Measurements from ENCODE around the gene TTC13. TPM values are rescaled to one million over a fixed set of nuclear protein-coding genes. Genes with fewer than 3 reads are reported as not detected.
"Not testable (repeated sequence)": the region's sequence is repeated elsewhere in the genome, so short reads cannot be mapped to it uniquely, and the experiment has no call there.

TTC13 gene
- total RNA-seq, 2 donors from 2014 or later: 32.2 to 35.7 TPM

DNA sequence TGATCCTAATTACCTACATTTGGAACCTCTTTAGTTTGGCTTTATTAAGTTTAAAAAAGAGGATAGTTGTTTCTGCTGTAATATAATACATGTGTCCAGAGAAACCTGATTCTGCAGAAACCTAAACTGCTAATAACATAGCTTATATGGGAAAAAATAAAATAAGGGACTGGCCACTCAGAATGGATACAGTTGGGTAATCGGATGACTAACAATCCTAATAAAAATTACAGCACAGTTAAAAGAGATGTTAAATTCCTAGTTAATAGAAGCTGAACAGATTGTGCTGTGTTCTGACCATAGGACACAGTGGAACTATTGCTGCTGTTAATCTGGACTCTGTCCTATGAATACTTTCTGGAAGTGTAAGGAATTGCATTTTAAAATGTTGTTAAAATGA lies 16.2 kb upstream of the TTC13 start:
- DNase-seq (no peak), ATAC-seq (no peak)
- intact Hi-C loops (cut with DNase I, micrococcal nuclease): no loop called here

DNA sequence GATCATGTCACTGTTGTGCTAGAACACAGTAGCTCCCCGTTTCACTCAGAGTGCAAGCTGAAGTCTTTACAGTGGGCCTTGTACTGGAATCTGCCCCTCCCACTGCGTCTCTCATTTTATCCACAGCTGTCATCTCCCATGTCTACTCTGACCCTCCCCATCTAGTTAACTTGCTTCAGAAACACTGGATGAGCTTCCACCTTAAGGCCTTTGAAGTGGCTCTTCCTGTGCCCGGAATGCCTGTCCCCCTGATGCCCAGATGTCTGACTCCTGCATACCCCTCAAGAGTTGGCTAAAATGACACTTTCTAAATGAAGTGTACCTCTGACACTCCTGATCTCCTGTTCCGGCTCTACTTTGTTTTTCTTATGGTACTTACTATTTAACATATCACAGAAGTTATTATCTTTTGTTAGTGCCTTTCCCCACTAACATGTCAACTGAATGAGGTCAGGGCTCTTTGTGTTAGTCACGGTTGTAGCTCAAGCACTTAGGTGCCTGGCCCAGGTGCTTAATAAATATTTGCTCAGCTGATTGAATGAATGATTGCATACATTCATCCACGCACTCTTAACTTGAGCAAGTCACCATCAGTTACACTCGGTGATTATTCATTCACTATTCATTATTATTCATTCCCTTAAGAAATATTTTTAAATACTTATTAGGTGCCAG lies 13.6 kb upstream of the TTC13 start:
- DNase-seq (no peak), ATAC-seq (no peak)
- intact Hi-C loops (cut with DNase I, micrococcal nuclease): no loop called here

DNA sequence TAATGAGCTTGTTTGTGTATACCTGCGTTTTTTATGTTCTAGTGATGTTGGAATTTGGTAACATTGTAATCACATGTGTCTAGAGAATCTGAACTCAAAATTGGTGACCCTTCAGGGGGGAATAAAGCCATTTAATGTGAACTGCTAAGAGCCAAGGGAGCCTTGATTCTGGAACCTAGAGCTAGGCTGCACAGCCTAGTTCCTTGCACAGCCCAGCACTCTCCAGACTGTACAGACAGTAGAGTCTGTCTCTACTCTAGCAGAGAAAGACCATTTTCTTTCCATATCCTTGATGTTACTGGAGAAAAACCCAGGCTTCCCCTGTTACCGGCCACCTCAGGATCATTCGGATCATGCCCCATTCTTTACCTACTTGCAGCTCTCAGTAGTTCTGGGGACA lies 8.8 kb upstream of the TTC13 start:
- ATAC-seq (no peak), DNase-seq (no peak)
- intact Hi-C loops (cut with DNase I, micrococcal nuclease): no loop called here

DNA sequence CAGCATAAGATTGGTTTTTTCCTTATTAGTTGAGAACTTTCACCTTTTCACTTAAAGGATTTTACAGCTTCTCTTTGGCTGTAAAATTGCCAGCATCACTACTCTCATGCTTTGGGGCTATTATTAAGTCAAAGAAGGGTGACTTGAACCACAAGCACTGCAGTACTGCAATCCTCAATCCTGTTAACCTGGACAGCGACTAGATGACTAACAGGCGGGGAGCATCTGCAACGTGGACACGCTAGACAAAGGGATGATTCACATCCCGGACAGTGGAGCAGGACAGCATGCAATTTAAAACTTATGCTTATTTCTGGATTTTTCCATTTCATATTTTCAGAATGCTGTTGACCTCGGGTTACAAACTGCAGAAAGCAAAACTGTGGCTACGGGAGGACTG lies 8.3 kb upstream of the TTC13 start:
- intact Hi-C loops (cut with DNase I, micrococcal nuclease): no loop called here
- ATAC-seq (peak; percentile 15), DNase-seq (no peak)

DNA sequence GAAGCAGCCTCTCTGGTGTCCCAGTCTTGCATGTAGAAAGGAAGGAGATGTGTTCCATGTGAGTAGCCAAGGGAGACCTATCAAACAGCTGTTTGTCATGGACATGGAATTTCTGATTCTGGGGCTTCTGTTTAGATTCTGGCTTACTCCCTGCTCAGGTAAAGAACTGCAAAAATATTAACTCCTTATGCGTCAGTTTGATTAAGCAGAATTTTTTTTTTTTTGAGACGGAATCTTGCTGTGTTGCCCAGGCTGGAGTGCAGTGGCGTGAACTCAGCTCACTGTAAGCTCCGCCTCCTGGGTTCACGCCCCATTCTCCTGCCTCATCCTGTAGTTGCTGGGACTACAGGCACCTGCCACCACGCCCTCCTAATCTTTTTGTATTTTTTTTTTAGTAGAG lies 7.0 kb upstream of the TTC13 start:
- peak; percentile 79 for ATAC-seq
- intact Hi-C loops (cut with DNase I, micrococcal nuclease): no loop called here

DNA sequence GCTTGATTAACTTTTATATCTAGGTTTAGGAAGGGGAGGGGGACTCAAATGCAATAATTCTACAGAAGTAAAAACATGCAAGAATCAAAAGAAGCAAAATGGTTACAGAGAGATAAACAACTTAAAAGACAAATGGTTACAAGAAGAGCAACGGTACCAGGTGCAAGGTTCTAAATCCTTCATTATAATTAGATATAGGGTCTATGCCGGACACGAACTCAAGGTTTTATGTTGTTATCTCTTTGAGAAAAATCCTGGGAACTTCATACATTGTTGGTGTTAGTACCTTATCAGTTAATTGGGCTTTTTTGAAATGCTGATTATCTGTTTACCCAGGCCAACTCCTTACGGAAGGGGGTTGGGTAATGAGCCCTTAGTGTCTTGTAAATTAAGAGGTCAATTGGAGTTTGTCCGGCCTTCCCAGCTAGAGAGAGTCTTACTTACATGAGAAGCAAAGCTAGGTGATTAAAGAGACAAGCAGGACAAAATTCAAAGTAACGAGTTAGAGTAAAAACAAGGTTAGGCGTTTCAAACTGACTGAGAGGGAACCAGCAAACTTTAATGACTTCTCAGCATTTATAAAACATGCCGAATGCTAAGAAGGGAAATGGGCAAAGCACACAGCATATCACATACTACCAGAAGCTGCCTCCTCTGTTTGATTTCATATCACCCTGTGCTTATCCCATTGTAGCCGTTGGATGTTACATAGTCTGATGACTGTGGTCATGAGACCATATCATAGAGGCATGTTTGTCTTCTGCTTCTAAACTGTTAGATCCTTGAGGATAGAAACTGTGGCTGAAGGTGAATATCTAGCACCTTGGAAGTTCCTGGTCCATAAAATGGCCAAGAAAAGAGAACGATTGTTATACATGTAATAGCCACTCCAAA lies 6.2 kb upstream of the TTC13 start:
- DNase-seq (peak in 1 of 2 donors; percentile 46), ATAC-seq (peak; percentile 63)
- intact Hi-C loops (cut with DNase I, micrococcal nuclease): not testable (repeated sequence)

More for the DNA sequence above, 7.0 kb upstream of the TTC13 start:
- DNase-seq: peak; percentile 79 to 81

DNA sequence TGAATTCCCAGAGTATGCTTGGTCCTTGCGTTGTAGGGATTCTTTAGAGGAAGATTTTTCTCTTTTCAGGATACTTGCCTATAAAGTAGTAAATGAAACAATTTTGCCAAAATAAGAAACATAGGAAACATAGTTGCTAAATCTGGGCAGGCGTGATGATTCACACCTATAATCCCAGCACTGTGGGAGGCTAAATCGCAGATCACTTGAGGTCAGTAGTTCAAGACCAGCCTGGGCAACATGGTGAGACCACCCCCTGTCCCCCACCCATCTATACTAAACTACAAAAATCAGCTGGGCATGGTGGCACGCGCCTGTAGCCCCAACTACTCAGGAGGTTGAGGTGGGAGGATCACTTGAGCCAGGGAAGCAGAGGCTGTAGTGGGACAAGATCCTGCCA lies 5.2 kb upstream of the TTC13 start:
- ATAC-seq: no peak
- no peak for DNase-seq
- intact Hi-C loops (cut with DNase I, micrococcal nuclease): no loop called here

DNA sequence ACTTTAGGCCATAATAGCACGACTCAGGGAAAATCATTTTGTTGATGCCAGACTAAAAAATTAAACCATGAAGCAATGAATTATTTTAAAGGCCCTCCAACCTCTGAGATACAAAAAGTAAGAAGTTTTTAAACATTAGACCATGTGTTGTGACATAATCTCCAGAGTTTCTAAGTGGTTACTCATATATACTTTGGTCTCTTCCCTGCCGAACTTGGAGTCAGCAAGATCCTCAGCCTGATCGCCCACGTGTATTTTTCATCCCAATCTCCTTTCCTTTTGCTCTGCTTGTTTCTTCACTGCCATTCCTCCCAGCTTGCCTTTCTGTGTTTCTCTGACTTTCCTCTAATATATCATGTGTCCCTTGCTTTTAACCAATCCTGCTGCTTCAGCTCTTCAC lies 4.0 kb upstream of the TTC13 start:
- DNase-seq (no peak), ATAC-seq (no peak)
- intact Hi-C loops (cut with DNase I, micrococcal nuclease): no loop called here

DNA sequence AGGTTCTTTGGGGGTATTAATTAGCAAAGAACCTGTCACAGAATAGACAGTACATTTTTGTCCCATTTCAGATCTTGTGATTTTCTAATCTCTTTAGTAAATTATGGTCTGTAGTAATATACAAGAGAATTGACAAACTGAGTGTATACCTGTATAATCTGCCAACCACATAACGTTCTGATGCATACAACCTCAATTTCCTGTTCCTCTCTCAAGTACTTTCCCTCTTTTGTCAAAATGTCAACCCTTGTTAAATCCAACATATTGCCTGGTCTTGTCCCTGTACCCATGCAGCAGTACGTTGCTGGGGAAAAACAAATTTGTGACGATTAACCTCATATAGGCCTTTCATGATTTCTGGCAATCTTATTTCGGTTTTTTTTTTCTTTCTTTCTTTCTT lies 1.3 kb upstream of the TTC13 start:
- intact Hi-C loops (cut with DNase I, micrococcal nuclease): no loop called here
- no peak for ATAC-seq
- DNase-seq: no peak

DNA sequence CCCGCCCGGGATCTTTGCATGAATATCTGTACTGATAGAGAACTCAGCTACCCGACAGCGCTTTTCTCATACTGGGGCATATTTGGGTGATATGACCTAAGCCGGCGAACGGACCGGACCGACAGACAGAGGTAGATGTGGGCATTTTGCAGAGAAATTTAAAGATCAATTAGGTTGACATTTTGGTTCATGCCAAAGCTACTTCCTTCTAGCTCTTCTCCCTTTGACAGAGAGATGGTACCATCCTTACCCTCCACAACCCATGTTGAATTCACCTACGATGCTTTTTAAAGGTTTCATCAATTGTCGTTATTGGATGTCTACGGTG lies 692 bp upstream of the TTC13 start:
- ATAC-seq: no peak
- intact Hi-C loops (cut with DNase I, micrococcal nuclease): no loop called here

DNA sequence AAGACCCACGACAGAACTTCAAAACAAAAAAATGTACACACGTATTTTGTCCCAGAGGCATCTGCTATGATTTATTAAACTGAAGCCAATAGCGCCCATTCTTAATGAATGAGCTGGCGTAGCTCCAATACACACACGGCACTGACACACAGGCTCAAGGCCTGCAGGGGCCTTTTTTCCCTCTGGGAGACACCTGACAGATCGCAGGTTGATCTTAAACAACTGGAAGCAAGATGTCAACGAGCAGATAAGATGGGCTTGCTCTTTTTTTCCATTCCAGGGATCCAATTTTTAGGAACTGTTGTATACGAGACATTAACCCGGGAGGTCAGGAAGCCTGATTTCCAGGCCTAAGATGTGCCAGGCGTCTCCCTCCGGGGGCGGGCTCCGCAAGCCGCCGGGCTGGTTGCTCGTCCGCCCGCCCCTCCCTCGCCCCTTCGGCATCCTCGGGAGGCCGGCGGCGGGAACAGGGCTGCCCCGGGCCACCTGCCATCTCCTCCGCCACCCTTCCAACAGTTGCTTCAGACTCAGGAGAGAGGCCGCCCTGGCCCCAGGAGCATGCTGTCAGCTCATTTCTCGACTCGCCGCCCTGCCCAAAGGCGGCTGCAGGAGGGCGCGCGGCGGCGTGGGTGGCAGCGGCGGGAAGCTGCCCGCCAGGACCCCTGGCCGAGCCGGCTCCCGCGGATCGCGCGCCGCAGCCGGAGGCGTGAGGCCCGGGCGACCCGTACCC lies 735 bp downstream of the TTC13 start:
- DNase-seq (peak; percentile 39 to 61), ATAC-seq (peak; percentile 12)
- intact Hi-C loops (cut with DNase I, micrococcal nuclease): no loop called here

More for the DNA sequence above, 692 bp upstream of the TTC13 start:
- no peak for DNase-seq

DNA sequence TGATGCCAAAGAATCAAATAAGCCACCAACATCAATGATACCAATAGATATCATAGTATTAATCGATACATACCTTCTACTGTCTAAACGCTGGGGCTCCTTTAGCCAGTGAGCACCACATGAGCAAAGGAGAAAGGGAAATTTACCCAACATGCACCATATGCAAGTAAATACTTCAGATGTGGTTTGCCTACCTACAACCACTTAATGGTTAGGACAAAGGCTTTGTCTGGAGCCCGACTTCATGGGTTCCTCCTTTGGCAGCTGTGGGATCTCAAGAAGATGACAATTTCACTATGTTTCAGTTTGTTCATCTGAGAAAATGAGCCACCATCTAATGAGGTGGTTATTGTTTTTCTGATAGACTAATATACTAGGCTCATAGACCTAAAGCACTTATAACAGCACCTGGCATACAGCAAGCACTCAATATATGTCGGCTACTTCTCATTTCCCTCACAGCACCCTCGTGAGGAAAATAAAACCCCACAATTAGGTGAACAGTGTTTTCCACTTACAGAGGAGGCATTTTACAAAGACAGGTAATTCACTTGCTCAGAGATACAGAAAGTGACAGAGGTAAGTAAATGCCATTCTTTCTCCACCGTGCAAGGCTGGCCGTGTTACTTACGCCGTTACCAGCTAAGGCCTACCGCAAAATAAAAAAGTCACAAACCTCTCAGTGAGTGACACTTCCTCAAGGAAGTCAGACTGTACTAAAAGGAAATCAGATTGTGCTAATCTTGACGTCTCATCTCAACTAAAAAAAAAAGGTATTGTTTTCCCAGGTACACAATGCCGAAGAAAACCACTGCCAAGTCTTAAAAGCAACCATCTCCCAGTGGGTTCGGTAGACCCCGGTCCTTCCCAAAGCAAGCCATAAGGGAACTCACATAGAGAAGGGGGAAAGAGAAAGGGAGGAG lies 1.6 kb downstream of the TTC13 start:
- intact Hi-C loops (cut with DNase I, micrococcal nuclease): no loop called here
- no peak for DNase-seq
- peak; percentile 28 for ATAC-seq

DNA sequence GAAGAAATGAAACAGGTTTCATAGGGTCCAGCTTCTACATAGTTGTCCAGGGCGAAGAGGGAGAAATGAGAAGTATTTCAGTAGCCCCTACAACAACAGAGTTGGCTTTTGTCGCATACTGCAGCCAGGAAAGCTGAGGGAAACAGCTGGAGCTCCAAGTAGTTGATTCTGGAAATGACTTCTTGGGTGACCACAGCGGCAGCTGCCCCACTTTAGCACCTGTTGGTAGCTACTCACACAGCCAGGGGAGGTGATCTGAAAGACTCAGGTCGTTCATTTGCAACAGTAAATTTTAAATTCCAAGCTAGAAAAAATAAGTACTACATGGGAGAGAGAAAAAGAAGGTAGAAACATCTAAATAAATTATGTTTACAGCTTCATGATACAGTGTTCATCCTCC lies 2.3 kb downstream of the TTC13 start:
- no peak for ATAC-seq
- DNase-seq: no peak
- intact Hi-C loops (cut with DNase I, micrococcal nuclease): no loop called here

DNA sequence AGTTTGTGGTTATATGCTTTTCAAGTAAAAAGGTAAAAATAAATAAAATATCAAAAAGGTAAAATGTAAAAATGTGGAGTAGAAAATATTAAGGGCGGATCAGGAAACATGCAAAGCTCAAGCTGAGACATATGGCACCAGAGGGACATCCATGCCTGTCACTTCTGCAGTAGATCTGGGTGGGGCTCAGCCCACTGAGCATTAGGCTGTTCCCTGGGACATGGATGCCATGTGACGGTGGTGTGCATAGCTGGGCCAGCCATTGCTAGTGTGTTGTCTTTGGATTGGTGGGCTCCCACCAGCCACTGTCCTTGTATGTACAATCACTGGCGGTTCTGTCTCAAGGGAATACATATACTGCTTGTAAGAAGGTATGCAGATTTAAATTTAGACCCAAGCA lies 3.0 kb downstream of the TTC13 start:
- intact Hi-C loops (cut with DNase I, micrococcal nuclease): no loop called here
- no peak for ATAC-seq
- DNase-seq: no peak

DNA sequence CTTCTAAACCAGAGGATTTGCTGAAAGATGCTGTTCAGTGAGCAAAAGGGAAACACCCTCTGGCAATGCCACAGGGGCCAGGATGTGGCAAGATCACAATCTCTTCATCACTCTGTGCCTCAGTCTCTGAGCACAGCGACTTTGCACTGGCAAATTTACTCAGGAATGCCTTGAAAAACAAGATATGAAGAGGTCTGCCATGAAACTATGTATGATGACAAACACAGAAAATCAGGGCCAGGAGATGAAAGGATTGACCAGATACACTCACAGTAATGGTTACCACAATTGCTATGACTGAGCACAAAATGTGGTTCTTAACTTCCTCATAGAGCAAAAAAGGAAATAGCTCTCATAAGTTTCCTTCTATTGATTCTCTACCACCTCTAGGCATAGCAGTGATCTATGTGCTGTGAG lies 5.8 kb downstream of the TTC13 start:
- DNase-seq (no peak), ATAC-seq (peak; percentile 42)
- intact Hi-C loops (cut with DNase I, micrococcal nuclease): no loop called here

DNA sequence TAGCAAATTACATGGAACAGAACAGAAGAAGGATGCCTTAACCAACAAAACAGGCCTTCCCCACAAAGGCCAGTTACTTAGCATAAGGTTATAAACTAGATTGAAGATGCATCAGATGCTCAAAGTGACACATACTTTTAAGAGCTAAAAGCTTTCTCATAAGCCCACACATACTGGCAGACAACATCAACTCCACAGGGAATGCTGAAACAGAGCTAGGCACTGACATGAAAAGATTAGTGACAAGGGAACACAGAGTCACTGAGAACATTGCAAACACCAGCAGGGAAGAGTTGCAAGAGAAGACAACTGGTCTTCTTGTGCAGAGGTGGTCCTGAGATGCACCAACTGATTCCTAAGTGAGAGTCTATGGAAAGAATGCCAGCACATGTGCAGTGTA lies 6.9 kb downstream of the TTC13 start:
- intact Hi-C loops (cut with DNase I, micrococcal nuclease): no loop called here
- ATAC-seq (no peak), DNase-seq (no peak)

DNA sequence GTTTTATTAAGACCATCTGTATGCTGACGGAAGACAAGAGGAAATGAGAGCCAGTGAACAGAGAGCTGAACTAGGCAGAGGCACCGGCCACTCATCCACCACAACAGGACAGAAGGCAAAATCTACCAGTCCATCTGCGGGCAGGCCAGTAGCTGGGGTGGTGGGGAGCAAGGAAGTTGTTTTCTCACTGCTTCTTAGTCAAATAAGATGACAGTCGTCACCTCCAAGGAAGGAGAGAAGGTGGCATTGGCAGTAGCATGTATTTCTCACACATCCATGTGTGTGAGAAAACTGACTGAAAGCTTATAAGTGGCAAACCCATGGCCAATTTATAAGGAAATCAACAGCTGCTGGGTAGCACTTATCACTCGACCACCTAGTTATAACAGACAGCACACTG lies 8.2 kb downstream of the TTC13 start:
- DNase-seq (no peak), ATAC-seq (no peak)
- intact Hi-C loops (cut with DNase I, micrococcal nuclease): no loop called here

DNA sequence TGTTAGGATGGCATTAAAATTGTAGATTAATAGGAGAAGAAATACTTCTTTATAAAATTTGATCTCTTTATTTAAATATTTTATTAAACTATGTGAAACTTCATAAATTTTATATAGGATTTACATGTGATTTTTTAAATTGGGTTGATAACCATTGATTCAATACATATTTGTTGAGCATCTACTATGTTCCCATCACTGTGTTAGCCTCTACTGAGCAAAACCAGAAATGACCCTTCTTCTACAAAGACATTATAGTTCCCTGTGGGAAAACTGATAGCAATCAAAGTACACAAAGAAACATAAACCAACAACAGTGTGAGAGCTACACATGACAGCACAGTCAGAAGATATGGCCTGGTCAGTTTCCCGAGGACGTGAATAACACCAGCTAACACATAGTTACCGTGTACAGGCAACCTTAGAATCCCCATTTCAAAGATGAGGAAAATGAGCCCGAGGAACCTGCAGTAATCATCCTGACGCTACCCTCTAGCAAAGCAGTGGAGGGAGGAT lies 12.2 kb downstream of the TTC13 start:
- intact Hi-C loops (cut with DNase I, micrococcal nuclease): no loop called here
- no peak for ATAC-seq

DNA sequence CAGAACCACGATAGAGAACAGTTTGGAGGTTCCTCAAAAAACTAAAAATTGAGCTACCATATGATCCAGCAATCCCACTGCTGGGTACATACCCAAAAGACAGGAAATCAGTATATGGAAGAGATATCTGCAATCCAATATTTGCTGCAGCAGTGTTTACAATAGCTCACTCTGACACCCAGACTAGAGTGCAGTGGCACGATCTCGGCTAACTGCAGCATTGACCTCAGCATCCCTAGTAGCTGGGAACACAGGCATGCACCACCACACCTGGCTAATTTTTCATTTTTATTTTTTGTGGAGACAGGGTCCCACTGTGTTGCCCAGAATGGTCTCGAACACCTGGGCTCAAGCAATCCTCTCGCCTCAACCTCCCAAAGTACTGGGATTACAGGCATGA lies 13.1 kb downstream of the TTC13 start:
- no peak for ATAC-seq
- intact Hi-C loops (cut with DNase I, micrococcal nuclease): no loop called here
- no peak for DNase-seq

More for the DNA sequence above, 12.2 kb downstream of the TTC13 start:
- DNase-seq: no peak
